GM19438 (cell line): ENCODE data around the gene TDP2.

Experiments
- ATAC-seq: cut with Tn5 transposase; IDR thresholded peaks from one replicate; pipeline ENCODE4 v1.9.1; 2021; ENCODE audit warnings: low read depth; ENCODE audit not compliant: unreplicated experiment

TDP2 gene

DNA sequence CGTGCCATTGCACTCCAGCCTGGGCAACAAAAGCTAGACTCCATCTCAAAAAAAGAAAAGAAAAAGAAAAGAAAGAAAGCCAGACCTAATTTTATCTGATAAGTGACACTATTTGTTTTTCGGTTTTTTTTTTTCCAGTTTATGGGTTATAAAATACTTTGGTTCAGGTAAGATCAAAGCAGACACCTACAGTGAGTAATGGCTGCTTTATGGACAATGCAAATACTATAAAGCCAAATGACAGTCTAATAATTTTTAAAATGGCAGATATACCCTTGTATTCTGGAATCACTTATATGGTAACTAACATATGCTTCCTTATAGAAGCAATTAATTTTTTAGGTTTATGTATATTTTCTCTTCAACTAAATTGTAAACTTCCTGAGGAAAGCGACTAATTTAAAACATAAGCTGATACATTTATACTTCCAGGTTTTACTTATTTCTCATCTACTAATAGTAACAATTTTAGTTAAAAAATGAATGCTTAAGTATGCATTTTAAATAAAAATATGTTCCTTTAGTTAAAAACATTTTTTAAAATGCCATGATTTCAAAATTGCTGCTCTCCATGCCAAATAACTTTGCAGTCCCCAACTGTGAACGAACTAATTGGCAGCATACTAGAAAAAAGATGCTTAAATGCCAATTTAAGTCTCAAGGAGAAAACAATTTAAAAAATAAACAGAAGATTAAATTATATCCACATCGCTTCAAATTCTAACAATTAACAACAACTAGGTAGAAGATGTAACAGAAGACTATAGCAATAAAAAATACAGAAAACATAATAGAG lies 59.2 kb downstream of the TDP2 start:
- ATAC-seq, result no peak

DNA sequence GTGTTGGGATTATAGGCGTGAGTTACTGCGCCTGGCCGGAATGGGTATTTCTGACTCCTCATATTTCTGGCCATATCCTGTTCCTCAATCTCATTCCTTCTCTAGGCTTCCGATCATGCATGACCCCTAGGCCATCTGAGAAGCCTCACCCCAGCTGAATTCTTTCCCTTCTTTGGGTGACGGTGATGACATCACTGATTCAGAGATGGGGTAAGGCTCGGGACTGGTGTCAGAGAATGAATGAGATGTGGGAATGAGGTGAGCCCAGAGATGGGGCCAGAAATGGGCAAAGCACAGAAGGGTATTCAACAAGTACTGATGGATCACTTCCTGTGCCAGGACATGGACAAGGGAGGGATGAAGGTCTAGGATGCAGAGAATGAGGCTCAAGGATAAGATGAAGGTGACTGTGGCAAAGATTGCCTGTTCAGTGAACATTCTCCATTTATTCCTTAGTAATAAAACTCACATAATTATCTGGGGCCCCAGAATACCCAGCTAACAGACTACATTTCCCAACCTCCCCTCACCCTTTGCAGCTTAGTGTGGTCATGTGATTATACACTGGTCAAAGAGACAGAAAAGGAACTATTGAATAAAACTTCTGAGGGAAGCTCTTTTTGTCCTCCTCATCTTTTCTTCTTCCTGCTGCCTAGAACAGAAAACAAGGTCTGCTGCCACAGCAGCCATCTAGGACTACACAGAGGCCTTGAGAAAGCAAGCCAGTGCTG lies 60.3 kb downstream of the TDP2 start:
- ATAC-seq, result no peak

GRCh38 chr6:24603241-24603640 lies 63.5 kb downstream of the TDP2 start:
- no peak for ATAC-seq

- no peak for ATAC-seq
Observed at GRCh38 chr6:24600903-24601302, 65.8 kb downstream of the TDP2 start.
